ENCODE measurements around the gene HINT2. TPM values are rescaled to one million over a fixed set of nuclear protein-coding genes. Genes with fewer than 3 reads are reported as not detected.

Gene HINT2
- total RNA-seq, 1 experiment from 2014 or later: 33.9 TPM

DNA sequence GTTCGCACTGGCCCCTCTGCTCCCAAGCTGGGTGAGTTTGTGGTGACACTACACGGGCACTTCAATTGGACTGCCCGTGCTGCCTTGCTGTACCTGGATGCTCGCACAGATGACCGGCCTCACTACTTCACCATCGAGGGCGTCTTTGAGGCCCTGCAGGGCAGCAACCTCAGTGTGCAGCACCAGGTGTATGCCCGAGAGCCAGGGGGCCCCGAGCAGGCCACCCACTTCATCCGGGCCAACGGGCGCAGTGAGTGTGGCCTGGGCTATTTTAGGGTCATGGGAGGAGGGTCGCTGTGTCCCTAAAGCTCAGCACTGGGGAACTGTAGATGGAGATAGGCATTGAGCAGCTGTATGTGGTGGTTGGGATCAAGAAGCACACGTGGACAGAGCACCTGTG lies 22.0 kb downstream of the HINT2 start:
- CTCF ChIA-PET: no interaction called here
- H3K4me1 Mint-ChIP-seq (ENCODE audit: low read depth, unreplicated experiment): peaks cover 18% of the 10 kb centered on the region
- no TSS peak for BruUV-seq (replicated peaks)
- no peak for DNase-seq
- no peaks in the 10 kb centered on the region for H3K27me3 Mint-ChIP-seq (ENCODE audit: unreplicated experiment)
- H3K36me3 Mint-ChIP-seq (ENCODE audit: insufficient read depth, unreplicated experiment): peaks cover 6% of the 10 kb centered on the region
- no peak overlapping the region for H3K4me3 Mint-ChIP-seq (ENCODE audit: low read depth, unreplicated experiment)
- no peaks in the 10 kb centered on the region for H3K9me3 Mint-ChIP-seq (ENCODE audit: low read depth, unreplicated experiment)
- TF ChIP-seq, protein P1, sequence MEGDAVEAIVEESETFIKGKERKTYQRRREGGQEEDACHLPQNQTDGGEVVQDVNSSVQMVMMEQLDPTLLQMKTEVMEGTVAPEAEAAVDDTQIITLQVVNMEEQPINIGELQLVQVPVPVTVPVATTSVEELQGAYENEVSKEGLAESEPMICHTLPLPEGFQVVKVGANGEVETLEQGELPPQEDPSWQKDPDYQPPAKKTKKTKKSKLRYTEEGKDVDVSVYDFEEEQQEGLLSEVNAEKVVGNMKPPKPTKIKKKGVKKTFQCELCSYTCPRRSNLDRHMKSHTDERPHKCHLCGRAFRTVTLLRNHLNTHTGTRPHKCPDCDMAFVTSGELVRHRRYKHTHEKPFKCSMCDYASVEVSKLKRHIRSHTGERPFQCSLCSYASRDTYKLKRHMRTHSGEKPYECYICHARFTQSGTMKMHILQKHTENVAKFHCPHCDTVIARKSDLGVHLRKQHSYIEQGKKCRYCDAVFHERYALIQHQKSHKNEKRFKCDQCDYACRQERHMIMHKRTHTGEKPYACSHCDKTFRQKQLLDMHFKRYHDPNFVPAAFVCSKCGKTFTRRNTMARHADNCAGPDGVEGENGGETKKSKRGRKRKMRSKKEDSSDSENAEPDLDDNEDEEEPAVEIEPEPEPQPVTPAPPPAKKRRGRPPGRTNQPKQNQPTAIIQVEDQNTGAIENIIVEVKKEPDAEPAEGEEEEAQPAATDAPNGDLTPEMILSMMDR (IDR thresholded peaks at IDR 0.05; ENCODE audit: unreplicated experiment): no peak
- H3K27ac Mint-ChIP-seq (ENCODE audit: unreplicated experiment): peak overlapping the region; percentile 27
- intact Hi-C loops (cut with micrococcal nuclease; ENCODE audit: unreplicated experiment): no loop called here

DNA sequence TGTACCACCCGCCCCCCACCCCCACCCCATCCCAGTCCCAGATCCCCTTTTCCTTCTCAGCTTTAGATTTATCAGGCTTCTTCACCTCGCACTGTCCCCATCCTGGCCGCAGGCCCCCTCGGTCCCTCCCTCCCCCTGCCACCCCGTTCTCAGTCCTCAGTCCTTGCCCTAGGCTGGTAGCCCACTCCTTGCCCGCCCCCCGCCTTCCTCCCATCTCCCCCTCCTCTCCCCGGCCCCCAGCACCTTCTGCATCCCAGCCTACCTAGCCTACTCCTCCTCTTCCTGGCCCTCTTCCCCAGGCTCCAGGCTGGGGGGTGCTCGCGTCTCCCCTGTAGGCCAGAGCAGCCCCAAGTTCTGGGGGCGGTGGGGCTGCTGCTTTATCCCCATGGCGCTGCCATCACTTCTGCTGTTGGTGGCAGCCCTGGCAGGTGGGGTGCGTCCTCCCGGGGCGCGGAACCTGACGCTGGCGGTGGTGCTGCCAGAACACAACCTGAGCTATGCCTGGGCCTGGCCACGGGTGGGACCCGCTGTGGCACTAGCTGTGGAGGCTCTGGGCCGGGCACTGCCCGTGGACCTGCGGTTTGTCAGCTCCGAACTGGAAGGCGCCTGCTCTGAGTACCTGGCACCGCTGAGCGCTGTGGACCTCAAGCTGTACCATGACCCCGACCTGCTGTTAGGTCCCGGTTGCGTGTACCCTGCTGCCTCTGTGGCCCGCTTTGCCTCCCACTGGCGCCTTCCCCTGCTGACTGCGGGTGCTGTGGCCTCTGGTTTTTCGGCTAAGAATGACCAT lies 22.6 kb downstream of the HINT2 start:
- intact Hi-C loops (cut with micrococcal nuclease; ENCODE audit: unreplicated experiment): no loop called here
- CTCF ChIA-PET: no interaction called here
- Mint-ChIP-seq H3K27ac (ENCODE audit: unreplicated experiment) (no peak overlapping the region), H3K9me3 (ENCODE audit: low read depth, unreplicated experiment) (no peaks in the 10 kb centered on the region), H3K27me3 (ENCODE audit: unreplicated experiment) (no peaks in the 10 kb centered on the region), H3K4me1 (ENCODE audit: low read depth, unreplicated experiment) (peaks cover 18% of the 10 kb centered on the region), H3K36me3 (ENCODE audit: insufficient read depth, unreplicated experiment) (peaks cover 6% of the 10 kb centered on the region), H3K4me3 (ENCODE audit: low read depth, unreplicated experiment) (no peak overlapping the region)
- BruUV-seq (replicated peaks): no TSS peak
- no peak for DNase-seq
- TF ChIP-seq, protein P1 (IDR thresholded peaks at IDR 0.05; ENCODE audit: unreplicated experiment): no peak

DNA sequence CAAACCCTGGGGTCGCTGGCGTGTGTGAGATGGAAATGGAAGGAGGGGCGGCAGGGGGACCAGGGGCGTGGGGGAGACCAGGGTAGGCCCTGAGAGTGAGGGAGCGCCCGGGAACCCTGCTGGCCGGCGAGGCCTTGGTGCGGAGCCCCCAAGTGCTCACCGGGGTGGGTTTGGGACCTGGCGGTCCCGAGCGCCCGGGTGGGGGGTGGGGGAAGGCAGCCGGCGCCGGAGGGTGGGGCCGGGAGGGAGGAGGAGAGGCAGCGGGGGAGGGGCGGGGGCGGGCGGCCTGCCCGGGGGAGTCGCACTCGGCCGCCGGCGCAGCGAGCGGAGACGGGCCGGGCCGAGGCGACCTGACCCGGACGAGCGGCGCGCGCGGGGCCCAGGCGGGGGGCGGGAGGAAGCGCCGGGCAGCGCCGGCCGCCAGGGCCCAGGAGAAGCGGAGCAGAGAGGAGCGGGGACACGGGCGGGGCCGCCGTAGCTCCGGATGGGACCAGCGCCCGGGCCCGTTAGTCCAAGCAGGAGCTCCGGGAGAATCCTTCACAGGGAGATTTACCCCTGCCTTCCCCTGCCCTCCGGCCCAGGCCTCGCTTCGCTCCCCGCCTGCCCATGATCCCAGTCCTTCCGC lies 23.4 kb downstream of the HINT2 start, which contains the start of gene NPR2:
Gene NPR2 (plus strand): TSS at position 295 of the 625 bp plus-strand sequence. CDS start 818 bp downstream, outside the sequence.
- BruUV-seq (replicated peaks): no TSS peak
- Mint-ChIP-seq H3K4me3 (ENCODE audit: low read depth, unreplicated experiment) (no peak within 1 kb of the TSS), H3K36me3 (ENCODE audit: insufficient read depth, unreplicated experiment) (peaks cover 6% of the 10 kb centered on the region), H3K9me3 (ENCODE audit: low read depth, unreplicated experiment) (no peaks in the 10 kb centered on the region), H3K27me3 (ENCODE audit: unreplicated experiment) (no peaks in the 10 kb centered on the region), H3K4me1 (ENCODE audit: low read depth, unreplicated experiment) (peaks cover 18% of the 10 kb centered on the region), H3K27ac (ENCODE audit: unreplicated experiment) (no peak within 1 kb of the TSS)
- TF ChIP-seq, protein P1 (IDR thresholded peaks at IDR 0.05; ENCODE audit: unreplicated experiment): no peak
- CTCF ChIA-PET: no interaction called here
- no peak for DNase-seq
- intact Hi-C loops (cut with micrococcal nuclease; ENCODE audit: unreplicated experiment): no loop called here

DNA sequence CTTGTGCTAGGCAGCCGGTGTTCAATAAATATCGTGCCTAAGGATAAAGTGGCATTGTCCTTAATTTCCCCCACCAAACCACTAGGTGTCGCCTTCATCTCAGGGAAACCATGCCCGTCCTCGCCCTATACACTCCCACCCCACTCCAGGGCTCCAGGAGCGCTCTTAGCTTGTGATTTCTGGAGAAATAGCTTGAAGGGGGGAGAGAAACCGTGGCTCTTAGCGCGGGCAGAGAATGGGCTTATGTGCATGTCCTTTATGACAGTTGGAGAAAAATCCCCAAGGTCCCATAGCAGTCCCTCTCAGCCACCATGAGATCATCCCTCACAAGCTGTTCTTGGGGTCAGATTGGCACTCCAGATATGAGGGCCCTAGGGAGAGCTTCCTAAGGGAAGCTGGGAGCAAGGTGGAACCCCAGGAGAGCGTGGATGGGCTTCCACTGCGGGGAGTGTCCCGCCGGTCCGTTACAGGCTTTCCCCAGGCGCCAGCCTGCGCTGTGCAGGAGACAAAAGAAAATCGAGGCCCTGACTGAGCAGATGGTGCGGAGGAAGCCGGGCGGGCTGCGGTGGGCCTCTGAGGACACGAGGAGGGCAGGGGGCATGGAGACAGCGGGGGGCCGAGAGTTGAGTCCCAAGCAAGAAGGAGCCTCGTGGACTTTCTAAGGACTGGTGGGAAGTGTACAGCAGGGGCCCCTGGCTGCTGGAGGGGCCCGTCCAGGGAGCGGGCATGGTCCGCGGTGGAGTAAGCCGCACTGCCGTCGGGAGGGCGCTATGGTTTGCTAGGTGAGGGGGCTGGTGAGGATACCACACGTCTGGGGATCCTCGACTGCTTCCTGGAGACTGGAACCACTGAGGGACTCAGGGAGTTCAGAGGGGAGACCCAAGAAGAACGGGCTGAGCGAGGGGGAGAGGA lies 24.2 kb downstream of the HINT2 start:
- Mint-ChIP-seq H3K27ac (ENCODE audit: unreplicated experiment) (no peak overlapping the region), H3K4me3 (ENCODE audit: low read depth, unreplicated experiment) (no peak overlapping the region), H3K4me1 (ENCODE audit: low read depth, unreplicated experiment) (peaks cover 14% of the 10 kb centered on the region), H3K27me3 (ENCODE audit: unreplicated experiment) (no peaks in the 10 kb centered on the region), H3K9me3 (ENCODE audit: low read depth, unreplicated experiment) (no peaks in the 10 kb centered on the region), H3K36me3 (ENCODE audit: insufficient read depth, unreplicated experiment) (peaks cover 6% of the 10 kb centered on the region)
- intact Hi-C loops (cut with micrococcal nuclease; ENCODE audit: unreplicated experiment): loop anchor here (1.0 kb wide), 2 partner anchors 36 to 92 kb away; no protein-coding TSS in a partner anchor
- CTCF ChIA-PET: interaction anchor here (0.5 to 2.6 kb wide), 8 partner anchors 23 to 145 kb away, joined by 3 to 16 read pairs (median 3); no protein-coding TSS in a partner anchor
- TF ChIP-seq, protein P1 (IDR thresholded peaks at IDR 0.05; ENCODE audit: unreplicated experiment): no peak
- DNase-seq: peak; percentile 48
- no TSS peak for BruUV-seq (replicated peaks)
